ENCODE data around the gene MMP17.
A peak's percentile ranks its signal among the peaks of the same experiment; 100 is the strongest.

The MMP17 gene

DNA sequence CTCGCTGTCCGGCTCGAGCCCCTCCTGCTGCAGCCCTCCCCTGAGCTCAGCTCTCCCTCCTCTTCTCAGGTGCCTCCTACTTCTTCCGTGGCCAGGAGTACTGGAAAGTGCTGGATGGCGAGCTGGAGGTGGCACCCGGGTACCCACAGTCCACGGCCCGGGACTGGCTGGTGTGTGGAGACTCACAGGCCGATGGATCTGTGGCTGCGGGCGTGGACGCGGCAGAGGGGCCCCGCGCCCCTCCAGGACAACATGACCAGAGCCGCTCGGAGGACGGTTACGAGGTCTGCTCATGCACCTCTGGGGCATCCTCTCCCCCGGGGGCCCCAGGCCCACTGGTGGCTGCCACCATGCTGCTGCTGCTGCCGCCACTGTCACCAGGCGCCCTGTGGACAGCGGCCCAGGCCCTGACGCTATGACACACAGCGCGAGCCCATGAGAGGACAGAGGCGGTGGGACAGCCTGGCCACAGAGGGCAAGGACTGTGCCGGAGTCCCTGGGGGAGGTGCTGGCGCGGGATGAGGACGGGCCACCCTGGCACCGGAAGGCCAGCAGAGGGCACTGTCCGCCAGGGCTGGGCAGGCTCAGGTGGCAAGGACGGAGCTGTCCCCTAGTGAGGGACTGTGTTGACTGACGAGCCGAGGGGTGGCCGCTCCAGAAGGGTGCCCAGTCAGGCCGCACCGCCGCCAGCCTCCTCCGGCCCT is 22.8 kb downstream of the MMP17 start:
- peak in 1 of 2 experiments; percentile 44 for DNase-seq

DNA sequence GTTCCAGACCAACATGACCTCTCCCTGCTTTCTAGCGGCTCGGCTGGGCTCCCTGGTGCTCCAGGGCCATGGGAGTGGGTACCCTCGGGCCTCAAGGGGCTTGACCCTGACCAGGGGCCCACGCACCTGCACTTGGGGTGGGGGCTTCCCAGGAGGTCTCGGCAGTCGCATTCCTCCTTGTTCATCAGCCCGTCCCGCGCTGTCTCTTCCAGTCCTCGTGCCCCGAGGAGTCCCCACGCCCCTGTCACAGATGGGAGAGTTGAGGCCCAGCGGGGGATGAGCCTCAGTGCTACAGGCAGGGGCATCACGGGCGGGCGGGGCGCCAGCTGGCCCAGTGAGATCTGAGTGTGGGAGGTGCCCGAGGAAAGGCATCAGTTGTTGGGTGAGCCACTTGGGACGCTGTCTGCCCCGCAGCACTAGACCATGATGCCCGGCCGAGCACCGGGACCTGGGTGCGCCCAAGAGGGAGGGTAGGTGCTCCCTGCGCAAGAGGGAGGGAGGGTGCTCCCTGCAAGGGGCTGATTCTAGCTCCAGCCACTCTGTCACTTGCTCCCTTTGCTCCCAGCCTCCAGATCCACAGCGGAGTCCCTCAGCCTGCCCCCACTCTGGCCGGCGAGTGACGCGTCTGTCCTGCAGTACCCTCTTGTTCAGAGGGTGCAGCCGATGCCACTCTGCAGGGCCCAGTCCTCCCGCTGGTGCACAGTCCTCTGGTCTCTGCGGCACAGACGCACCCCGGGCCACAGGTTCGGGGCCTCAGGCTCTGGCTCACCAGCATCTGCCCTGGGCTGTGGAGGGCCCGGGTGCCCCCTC is 23.8 kb downstream of the MMP17 start:
- no peak for DNase-seq

DNA sequence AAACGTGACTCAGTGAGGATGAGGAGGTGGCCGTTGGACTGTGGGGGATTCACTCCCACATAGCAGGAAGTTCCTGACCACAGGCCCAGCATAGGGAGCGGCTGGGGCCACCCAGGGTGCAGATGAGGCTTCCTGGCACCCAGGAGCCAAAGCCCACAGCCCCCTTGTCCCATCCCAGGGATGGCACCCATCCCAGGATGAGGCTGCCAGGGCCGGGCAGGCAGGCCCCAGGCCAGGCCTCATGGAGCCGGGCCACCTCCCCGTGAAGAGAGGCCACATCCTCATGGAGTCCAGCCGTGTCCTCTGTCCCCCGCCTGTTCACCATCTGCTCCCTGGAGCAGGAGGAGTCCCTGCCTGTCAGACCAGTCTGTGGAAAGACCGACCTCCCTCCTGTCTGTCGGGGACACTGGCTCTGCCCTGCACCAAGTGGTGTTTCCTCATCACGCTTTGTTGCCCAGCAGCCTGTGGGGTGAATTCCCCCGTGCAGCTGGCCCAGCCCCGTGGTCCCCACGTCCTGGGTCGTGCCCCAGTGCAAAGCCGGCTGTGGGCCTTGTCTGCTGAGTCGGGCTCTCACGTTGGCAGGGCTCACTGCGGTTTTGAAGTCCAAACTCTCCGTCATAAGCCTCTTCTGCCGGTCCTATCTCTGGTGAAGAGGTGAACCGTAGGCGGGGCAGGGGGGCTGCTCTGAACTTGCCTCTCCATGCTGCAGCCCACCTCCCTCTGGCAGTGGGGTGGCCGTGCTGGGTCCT is 24.5 kb downstream of the MMP17 start:
- DNase-seq: no peak

DNA sequence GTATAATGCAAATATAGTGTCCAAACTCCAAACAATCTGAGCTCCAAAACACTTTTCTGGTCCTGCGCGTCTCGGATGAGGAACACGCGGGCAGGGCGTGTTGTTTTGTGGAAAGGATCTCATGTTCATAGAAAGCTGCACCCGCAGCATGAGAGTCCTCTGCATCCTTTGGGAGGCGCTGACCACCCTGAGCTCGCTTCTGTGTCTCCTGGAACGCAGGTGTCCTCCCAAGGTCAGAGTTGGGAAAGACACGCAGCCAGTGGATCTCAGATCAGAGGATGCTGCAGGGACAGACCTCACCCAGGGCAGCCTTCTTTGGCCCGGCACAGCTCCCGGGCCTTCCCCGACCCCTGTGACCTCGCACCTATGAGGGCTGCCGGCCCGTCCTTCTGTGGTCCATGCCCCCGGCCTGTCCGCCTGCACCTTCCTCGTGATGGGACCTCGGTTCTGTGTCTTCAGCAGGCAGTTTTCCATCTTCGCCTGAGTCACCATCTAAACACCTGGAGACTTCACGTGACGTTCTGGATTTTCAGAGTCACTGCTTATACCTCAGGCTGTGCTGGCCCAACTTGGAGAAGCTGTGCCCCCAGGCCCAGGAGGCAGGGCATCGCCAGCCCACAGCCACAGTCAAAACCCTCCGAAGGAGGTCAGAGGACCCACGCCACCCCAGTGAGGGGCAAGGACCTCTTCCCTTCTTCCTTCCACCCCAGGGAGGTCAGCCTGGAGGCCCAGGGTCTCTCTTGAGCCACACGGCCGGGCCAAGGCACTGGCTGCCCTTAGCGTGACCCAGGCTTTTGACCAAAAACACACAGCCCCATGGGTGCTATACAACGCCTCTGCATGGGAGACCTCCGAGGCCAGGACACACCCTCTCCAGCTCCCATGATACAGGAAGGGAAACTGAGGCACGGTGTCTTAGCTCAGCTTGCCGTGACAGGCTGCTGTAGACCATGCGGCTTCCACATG is 25.9 kb downstream of the MMP17 start:
- DNase-seq: no peak

DNA sequence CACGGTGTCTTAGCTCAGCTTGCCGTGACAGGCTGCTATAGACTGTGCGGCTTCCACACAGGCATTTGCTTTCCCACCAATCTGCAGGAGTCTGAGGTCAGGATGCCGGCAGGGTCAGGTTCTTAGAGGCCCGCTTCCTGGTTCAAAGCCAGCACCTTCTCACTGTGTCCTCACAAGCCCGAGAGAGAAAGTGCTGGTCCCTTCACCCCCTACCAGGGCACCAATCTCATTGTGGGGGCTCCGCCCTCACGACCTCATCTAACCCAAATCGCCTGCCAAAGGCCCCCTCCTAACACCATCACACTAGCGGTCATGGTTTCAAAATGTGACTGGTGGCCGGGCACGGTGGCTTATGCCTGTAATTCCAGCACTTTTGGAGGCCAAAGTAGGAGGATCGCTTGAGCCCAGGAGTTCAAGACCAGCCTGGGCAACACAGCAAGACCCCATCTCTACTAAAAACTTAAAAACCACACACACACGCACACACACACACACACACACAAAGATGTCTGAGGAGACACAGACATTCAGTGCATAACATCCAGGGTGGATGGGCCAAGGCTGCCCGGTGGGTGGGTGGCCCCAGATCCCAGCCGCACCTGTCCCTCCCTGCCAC is 26.8 kb downstream of the MMP17 start:
- no peak for DNase-seq

DNA sequence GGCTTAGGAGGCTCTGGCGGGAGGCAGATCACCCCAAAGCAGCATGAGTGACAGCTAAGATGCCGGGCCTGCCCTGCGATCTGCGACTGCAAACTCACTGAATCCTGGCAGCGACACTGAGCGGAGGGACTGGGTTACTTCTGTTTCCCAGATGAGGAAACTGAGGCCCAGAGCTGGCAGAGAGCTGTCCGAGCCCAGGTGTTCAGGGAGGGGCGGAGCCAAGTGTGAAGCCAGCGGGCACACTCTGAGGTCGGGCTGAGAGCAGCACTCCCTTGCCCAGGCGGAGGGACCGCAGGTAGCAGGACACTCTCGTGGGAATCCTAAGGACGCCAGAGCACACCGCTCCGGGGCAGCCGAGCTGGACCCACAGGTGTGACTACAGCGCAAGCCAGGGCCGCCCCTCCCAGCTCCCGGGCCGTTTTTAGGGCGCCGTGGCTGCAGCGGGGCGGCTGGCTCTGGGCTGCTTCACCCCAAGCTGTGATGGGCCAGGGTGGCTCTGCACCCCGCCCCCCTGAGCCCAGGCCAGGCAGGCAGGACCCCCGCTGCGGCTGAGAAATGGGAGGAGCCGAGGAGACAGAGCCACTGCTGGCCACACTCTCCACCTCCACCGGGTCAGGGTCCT is 27.4 kb downstream of the MMP17 start:
- no peak for DNase-seq

DNA sequence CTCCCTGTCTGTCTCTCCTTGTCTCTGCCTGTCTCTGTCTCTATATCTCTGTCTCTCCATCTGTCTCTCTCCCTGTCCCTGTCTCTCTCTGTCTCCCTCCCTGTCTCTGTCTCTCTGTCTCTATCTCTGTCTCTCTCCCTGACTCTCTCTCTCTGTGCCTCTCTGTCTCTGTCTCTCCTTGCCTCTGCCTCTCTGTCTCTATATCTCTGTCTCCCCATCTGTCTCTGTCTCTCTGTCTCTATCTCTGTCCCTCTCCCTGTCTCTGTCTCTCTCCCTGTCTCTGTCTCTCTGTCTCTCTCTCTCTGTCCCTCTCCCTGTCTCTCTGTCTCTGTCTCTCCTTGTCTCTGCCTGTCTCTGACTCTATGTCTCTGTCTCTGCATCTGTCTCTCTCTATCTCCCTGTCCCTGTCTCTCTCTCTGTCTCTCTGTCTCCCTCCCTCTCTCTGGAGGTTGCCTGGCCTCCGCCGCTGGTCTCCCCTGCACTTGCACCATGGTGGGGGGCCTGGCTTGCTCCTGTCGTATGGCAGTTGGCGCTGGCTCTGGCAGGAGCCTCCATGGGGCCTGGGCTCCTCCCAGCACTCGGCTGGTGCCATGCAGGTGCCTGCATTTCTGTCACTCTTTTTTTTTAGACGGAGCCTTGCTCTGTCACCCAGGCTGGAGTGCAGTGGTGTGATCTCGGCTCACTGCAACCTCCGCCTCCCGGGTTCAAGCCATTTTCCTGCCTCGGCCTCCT is 28.3 kb downstream of the MMP17 start:
- no peak for DNase-seq

DNA sequence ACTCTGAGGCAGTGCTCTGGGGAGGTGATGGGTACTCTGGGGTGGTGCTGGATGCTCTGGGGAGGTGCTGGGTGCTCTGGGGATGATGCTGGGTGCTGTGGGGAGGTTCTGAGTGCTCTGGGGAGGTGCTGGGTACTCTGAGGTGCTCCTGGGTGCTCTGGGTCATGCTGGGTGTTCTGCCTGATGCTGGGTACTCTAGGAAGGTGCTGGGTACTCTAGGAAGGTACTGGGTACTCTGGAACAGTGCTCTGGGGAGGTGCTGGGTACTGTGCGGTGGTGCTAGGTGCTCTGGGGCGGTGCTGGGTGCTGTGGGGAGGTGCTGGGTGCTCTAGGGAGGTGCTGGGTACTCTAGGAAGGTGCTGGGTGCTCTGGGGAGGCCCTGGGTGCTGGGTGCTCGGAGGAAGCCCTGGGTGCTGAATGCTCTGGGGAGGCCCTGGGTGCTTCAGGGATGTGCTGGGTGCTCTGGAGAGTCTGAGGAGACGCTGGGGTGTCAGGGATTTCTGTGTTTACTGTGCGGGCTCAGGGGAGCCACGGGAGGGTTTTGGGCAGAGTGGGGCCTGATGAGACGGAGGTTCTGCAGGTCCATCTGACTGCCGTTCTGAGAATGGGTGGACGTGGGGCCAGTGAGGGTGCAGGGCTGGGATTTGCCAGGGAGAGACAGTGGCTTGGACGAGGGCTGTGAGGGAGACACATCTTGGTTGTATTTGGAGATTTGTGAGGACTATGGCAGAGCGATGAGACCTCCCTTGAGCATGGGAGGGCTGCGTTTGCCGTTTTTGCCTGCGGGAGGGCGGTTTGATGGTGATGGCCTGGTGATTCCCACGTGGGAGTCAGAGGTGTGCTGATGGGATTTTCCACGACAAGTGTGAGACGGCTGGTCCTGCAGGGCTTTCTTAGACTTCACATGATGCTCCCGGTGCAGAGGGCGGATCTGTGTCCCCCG is 30.0 kb downstream of the MMP17 start:
- no peak for DNase-seq

DNA sequence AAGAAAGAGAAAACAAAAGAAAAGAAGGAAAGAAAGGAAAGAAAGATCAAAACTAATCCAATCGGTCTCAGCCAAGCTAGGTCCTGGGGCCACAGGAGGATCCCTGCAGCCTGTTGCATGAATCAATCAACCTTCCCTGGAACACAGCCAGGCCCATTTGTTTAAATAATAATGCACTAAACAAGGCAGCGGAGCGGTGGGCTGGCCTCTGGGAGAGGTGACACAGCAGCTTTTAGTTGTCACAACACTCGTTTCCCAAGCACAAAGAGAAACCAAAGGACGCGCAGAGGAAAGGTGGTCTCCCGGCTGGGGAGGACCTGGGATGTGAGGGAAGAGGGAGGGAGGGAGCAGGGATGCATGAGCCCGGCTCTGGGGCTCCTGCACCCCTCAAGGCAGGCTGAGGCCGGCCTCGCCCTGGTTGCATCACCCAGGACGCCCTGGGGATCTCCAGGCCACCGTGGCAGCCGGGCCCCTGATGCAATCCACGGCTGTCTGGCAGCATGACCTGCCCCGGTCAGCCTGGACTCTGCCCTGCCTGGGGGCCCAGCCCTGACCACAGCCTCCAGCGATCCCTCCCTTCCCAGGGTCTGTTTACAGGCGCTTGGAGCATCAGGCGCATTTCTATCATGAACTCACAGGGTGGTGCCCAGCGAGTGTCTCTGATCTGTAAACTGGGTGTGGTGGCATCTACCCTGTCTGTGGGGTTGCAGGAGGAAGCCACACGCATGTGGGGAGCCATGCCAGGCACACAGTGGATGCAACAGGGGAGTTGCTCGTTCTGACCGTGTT is 32.5 kb downstream of the MMP17 start:
- no peak for DNase-seq

DNA sequence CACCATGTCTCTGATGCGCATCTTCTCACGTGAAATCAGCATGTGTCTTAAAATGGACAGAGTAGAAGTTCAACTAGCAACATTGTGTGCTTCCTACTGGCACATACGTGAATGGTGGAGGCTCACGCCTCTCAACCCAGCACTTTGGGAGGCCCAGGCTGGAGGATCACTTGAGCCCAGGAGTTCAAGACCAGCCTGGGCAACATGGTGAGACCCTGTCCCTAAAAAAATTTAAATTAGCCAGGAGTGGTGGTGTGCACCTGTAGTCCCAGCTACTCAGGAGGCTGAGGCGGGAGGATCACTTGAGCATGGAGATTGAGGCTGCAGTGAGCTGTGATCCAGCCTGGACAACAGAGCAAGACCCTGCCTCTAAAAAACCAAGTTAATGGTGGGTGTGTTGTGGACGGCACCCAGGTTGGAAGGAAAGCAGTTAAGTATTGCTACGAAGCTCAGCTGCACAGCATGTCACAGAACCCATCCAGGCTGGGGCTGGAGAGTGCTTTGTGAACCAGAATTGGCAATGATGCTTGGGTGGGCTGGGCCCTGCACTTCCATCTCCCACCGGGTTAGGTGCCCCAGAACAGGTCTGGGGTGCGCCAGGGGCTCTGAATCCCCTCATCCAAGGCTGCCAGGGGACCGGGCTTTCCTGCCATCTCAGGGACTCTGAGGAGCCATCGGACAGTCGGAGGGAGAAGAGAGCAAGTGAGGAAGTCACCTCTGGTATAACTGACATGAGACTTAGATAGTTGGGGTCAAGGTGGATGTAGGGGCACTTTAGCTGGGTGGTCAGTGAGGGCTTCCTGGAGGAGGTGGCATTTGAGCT is 33.3 kb downstream of the MMP17 start:
- DNase-seq: no peak

DNA sequence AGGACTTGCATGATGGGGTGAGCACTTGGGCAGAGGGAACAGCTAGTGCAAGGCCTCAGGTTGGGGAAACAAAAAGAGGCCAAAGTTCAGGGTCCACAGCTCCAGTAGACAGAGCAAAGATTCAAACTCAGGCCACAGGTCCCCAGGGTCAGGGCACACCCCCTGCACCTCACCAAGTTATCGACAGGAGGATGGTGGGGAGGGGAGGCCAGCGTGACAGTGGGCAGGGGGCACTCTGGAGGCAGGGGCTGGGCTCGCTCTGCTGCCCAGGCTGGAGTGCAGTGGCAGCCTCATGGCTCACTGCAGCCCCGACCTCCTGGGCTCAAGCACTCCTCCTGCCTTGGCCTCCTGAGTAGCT is 33.9 kb downstream of the MMP17 start:
- DNase-seq: no peak

DNA sequence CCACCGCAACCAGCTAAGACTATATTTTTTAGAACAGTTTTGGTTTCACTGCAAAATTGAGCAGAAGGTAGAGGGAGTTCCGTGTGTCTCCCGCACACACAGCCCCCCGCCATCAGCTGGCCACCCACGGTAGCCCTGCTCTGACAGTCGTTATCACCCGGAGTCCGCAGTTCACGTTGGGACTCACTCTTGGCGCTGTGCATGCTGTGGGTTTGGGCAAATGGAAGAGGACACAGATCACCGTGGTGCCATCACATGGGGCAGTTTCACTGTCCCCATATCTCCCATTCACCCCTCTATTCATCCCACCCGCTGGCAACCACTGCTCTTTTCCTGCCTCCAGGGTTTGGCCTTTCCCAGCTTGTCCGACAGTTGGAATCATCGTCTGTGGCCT is 34.4 kb downstream of the MMP17 start:
- no peak for DNase-seq

DNA sequence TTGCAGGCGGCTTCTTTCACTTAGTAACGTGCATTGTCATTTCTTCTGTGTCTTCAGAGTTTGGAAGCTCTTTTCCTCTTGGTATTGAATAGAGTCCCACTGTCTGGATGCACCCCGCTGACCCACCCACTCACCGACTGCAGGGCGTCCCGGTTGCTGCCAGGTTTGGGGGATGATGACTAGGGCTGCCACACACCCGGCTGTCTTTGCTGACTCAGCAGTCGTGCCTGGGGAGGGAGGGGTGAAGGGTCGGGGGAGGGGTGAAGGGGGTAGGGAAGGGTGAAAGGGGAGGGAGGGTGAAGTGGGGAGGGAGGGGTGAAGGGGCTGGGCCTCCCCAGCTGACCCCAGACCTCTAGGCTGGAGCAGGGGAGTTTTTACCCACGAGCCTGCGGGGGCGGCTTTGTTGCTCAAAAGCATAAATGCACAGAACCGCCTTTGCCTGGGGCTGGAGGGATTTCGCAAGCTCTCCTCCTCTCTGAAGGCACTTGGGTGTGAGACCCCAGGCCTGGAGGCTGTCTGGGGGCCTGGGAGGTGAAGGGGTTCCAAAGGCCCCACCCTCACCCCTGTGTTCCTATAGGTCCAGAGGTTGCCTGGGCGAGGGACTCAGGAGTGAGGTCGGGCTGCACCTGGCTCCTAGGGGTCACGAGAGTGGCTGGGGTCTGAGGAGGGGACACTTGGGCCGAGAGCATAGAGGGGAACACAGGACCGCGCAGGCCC is 35.0 kb downstream of the MMP17 start:
- no peak for DNase-seq

DNA sequence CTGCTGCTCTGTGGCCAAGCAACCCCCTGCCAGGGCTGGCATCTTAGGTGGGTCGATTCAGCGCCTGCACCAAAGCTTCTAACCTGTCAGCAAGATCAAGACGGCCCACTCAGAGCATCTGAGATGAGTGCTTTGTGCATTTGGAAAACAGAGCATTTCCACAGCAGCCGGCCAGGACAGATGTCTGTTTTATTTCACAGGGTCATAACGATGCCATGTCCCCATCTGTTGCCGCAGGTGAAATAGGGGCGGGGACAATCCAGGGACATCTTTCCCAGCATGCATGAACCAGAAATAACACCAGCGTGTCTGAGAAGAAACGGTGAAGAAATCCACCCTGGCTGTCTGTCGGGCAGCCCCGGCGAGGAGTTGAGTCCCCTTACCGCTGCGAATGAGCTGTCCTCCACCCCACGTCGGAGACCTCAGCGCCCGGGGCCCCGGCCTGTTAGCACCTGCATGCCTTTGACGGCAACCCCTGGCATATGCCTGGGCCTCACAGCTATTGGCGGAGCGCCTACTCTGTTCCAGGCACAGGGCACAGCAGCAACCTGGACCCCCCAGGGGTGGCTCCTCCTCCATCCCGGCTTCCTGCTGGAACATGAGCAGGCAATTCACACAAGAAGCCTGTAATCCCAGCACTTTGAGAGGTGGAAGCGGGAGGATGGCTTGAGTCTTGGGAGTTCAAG is 35.7 kb downstream of the MMP17 start:
- no peak for DNase-seq

DNA sequence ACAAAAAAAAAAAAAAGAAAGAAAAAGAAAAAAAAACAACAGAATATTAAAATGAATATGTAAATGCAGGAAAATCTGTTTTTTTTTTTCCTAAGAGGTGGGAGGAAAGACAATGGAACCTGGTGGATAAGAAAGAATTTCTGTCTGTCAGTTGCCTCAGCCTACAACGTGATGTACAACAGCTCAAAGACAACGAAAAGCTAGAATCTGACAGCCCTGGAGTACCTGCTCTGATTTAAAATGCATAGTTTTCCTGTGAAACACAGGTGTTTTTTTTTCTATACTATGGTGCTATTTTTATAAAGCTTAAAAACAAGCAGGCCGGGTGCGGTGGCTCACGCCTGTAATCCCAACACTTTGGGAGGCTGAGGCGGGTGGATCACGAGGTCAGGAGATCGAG is 36.3 kb downstream of the MMP17 start:
- DNase-seq: no peak

DNA sequence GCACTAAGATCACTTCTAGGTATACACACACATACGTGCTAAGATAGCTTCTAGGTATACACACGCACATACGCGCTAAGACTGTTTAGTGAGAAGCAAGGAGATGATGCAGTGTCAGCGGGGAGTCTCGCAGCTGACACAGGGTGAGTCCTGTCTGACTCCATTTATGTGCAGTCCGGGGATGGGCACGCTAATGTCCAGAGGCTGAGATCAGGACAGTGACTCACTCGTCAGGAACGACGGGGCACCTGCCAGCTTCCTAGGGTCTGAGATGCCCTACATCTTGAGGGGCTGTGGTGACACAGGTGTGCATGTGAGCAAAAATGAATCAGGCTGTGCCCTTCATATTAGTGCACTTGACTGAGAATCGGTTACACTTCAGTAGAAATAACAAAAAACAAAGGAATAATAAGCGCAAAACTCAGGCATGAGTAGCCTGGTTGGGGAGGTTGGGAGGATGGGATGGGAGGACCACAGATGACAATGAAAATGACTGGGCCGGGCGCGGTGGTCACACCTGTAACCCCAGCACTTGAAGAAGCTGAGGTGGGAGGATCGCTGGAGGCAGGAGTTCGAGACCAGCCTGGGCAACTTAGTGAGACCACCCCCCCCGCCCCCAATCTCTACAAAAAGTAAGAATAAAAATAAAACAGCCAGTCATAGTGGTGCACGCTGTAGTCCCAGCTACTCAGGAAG is 37.1 kb downstream of the MMP17 start:
- no peak for DNase-seq
